Measurements from ENCODE around the gene ARL5A.

DNA sequence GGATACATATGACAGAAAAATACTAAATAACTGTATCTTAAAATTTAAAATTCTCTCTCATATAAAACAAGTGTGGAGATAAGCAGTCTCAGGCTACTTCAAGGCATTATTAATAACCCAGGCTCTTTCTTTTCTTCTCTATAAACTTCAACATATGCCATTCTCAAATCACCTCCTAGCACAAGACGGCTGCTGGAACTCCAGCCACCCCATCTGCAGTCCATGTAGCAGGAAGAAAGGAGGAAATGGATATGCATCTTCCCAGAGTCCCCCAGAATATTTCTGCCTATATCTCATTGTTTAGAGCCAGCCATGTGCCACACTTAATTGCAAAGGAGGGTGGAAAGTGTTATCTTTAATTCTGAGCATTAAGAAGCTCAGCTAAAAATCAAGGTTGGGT lies 58.6 kb downstream of the ARL5A start:
- no peak for TF ChIP-seq CTCF (IDR thresholded peaks at IDR 0.05)
- no peak for TF ChIP-seq POLR2A (IDR thresholded peaks at IDR 0.05)
- TF ChIP-seq POLR2AphosphoS5 (IDR thresholded peaks at IDR 0.05): no peak

All from upper lobe of left lung (tissue), 4 donors.